Neural progenitor cell (in vitro differentiated cells): ENCODE data around the gene THRB. TPM values are rescaled to one million over a fixed set of nuclear protein-coding genes. Genes with fewer than 3 reads are reported as not detected.
"Not testable (repeated sequence)": the region's sequence is repeated elsewhere in the genome, so short reads cannot be mapped to it uniquely, and the experiment has no call there.

Experiments
- DNase-seq: peaks from one replicate; pipeline ENCODE4 v3.0.0-alpha.2; 2016; ENCODE audit warnings: low spot score
- H2AFZ ChIP-seq: fragments of 200-600 bp; sonication (generic); replicated peaks from 2 replicates; pipeline ENCODE4 v1.6.1; 2016; ENCODE audit warnings: antibody characterized with exemption
- H3F3A ChIP-seq: fragments of 200-600 bp; sonication (generic); 2 replicates; pipeline ENCODE4 v1.6.1; 2016; ENCODE audit warnings: antibody characterized with exemption, low read depth
- H3K27ac ChIP-seq: fragments of 200-600 bp; sonication (generic); 2 replicates; pipeline ENCODE4 v1.5.1; 2016; ENCODE audit warnings: mild to moderate bottlenecking
- H3K27me3 ChIP-seq: fragments of 200-600 bp; sonication (generic); 2 replicates; pipeline ENCODE4 v1.6.1; 2016; ENCODE audit warnings: mild to moderate bottlenecking, moderate library complexity
- H3K36me3 ChIP-seq: fragments of 200-600 bp; sonication (generic); 2 replicates; pipeline ENCODE4 v1.5.1; 2016
- H3K4me1 ChIP-seq: fragments of 200-600 bp; sonication (generic); 2 replicates; pipeline ENCODE4 v1.6.1; 2016; ENCODE audit warnings: mixed run types
- H3K4me2 ChIP-seq: fragments of 200-600 bp; sonication (generic); 2 replicates; pipeline ENCODE4 v1.6.1; 2016
- H3K4me3 ChIP-seq: fragments of 200-600 bp; sonication (generic); 2 replicates; pipeline ENCODE4 v1.5.1; 2016
- H3K79me2 ChIP-seq: fragments of 200-600 bp; sonication (generic); 2 replicates; pipeline ENCODE4 v1.6.1; 2016; ENCODE audit warnings: low read depth
- H3K9ac ChIP-seq: fragments of 200-600 bp; sonication (generic); 2 replicates; pipeline ENCODE4 v1.6.1; 2016
- H3K9me3 ChIP-seq: fragments of 200-600 bp; sonication (generic); 2 replicates; pipeline ENCODE4 v1.5.1; 2016; ENCODE audit warnings: low read depth
- H4K20me1 ChIP-seq: fragments of 200-600 bp; sonication (generic); 2 replicates; pipeline ENCODE4 v1.6.1; 2016; ENCODE audit warnings: low read depth
- H3K27ac Mint-ChIP-seq: 3 replicates; pipeline ENCODE4 v1.8.0; 2021; ENCODE audit warnings: mixed read lengths
- H3K27me3 Mint-ChIP-seq: 2 replicates; pipeline ENCODE4 v1.8.0; 2022; ENCODE audit warnings: low read depth, mild to moderate bottlenecking, inconsistent platforms, moderate library complexity, mixed read lengths; ENCODE audit not compliant: insufficient read depth
- H3K36me3 Mint-ChIP-seq: 3 replicates; pipeline ENCODE4 v1.8.0; 2021; ENCODE audit warnings: mixed read lengths
- H3K4me1 Mint-ChIP-seq: 3 replicates; pipeline ENCODE4 v1.8.0; 2021; ENCODE audit warnings: mixed read lengths
- H3K4me3 Mint-ChIP-seq: 3 replicates; pipeline ENCODE4 v1.8.0; 2021; ENCODE audit warnings: mild to moderate bottlenecking, moderate library complexity, mixed read lengths
- H3K9me3 Mint-ChIP-seq: 3 replicates; pipeline ENCODE4 v1.8.0; 2020; ENCODE audit warnings: mixed read lengths
- EZH2 ChIP-seq: fragments of 200-600 bp; sonication (generic); IDR thresholded peaks from 2 replicates; pipeline ENCODE4 v1.6.1; 2017; ENCODE audit warnings: antibody characterized with exemption, mild to moderate bottlenecking, moderate library complexity
- EZH2phosphoT487 ChIP-seq: fragments of 200-600 bp; sonication (generic); IDR thresholded peaks from 2 replicates; pipeline ENCODE4 v1.6.1; 2017; ENCODE audit warnings: antibody characterized with exemption
- total RNA-seq: library from RNA; depleted of rRNA; stranded (reverse); fragments of >200 nt; gene quantifications from 2 replicates; pipeline ENCODE4 v1.2.3, GENCODE V29; 2015; ENCODE audit warnings: low replicate concordance
- TF ChIP-seq, protein P1 (sequence below): fragments of 200-600 bp; sonication (generic); IDR thresholded peaks from 2 replicates; pipeline ENCODE4 v1.5.1; 2017; ENCODE audit warnings: antibody characterized with exemption, mild to moderate bottlenecking

Gene THRB
- total RNA-seq, 1 donor from 2014 or later = 1.2 TPM

DNA sequence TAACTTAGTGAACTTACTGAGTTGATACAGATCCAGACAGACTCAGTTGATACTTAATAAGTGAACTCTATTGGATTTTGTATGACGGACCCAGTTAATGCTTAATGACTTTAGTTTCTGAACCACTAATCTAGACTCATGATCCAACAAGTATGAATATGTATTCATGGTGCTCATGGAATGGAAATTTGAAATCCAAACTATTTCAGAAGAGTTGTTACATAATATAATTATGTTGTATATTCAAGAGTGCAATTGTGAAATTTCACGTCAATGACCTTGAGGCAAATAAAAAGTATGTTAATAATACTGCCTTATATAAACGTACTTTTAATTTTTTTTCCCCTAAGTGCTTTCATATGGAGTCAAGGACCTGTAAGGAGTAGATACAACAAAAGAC is 78.8 kb downstream of the THRB start:
- Histone ChIP-seq H3K27me3 (no peaks in the 10 kb centered on the region), H3K9ac (no peak overlapping the region), H2AFZ (no peak overlapping the region), H3K4me1 (peaks cover 4% of the 10 kb centered on the region), H3K4me3 (no peak overlapping the region), H3K79me2 (no peaks in the 10 kb centered on the region), H3K9me3 (no peaks in the 10 kb centered on the region), H3F3A (no peaks in the 10 kb centered on the region), H4K20me1 (no peaks in the 10 kb centered on the region), H3K36me3 (no peaks in the 10 kb centered on the region), H3K27ac (no peak overlapping the region), H3K4me2 (no peak overlapping the region)
- no peak for DNase-seq
- Mint-ChIP-seq H3K9me3 (no peaks in the 10 kb centered on the region), H3K4me1 (peaks cover 10% of the 10 kb centered on the region), H3K27me3 (peaks cover 2% of the 10 kb centered on the region), H3K36me3 (no peaks in the 10 kb centered on the region), H3K27ac (no peak overlapping the region), H3K4me3 (no peak overlapping the region)
- TF ChIP-seq EZH2 (no peak), EZH2phosphoT487 (no peak)
- TF ChIP-seq, protein P1, sequence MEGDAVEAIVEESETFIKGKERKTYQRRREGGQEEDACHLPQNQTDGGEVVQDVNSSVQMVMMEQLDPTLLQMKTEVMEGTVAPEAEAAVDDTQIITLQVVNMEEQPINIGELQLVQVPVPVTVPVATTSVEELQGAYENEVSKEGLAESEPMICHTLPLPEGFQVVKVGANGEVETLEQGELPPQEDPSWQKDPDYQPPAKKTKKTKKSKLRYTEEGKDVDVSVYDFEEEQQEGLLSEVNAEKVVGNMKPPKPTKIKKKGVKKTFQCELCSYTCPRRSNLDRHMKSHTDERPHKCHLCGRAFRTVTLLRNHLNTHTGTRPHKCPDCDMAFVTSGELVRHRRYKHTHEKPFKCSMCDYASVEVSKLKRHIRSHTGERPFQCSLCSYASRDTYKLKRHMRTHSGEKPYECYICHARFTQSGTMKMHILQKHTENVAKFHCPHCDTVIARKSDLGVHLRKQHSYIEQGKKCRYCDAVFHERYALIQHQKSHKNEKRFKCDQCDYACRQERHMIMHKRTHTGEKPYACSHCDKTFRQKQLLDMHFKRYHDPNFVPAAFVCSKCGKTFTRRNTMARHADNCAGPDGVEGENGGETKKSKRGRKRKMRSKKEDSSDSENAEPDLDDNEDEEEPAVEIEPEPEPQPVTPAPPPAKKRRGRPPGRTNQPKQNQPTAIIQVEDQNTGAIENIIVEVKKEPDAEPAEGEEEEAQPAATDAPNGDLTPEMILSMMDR = no peak

DNA sequence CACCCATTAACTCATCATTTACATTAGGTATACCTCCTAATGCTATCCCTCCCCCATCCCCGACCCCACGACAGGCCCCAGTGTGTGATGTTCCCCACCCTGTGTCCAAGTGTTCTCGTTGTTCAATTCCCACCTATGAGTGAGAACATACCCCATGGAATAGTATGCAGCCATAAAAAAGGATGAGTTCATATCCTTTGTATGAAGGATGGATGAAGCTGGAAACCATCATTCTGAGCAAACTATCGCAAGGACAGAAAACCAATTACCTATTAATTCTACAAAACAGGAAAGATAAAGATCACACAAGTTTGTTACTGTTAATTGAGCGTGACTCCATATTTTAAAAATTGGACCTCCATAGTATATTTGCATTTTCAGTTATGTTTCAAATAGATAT is 81.0 kb downstream of the THRB start:
- H3K9ac ChIP-seq, H3K9me3 ChIP-seq, H3K27me3 ChIP-seq, H3K36me3 Mint-ChIP-seq, H3K4me3 Mint-ChIP-seq, H2AFZ ChIP-seq, H3K4me1 ChIP-seq, DNase-seq, H3K9me3 Mint-ChIP-seq, H3K4me3 ChIP-seq, H3K4me2 ChIP-seq, H3K79me2 ChIP-seq, H3F3A ChIP-seq, H3K27ac Mint-ChIP-seq, H3K27me3 Mint-ChIP-seq, H3K36me3 ChIP-seq, H3K27ac ChIP-seq, H4K20me1 ChIP-seq: not testable (repeated sequence)
- H3K4me1 Mint-ChIP-seq = peaks cover 13% of the 10 kb centered on the region

DNA sequence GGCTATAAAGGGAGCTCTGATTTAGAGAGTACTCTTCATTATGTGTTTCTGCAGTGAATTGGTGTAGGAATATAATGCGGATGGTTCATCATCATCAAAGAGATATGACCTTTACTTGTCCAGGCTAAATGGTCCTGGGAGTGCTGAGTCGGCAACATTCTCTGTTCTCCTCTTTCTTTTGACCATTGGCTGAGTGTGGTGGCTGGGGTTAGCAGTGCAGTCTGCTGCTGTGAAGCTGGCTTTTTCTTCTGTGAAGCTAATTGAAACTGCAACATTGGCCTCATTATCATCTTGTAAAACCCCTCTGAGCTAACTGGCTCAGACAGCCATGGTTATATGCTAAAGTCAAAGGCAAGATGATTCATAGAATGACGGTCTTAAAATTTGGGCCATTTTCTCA is 83.8 kb downstream of the THRB start:
- no peak overlapping the region for H3K4me2 ChIP-seq
- no peaks in the 10 kb centered on the region for H3K27me3 ChIP-seq
- no peak overlapping the region for H3K9ac ChIP-seq
- no peaks in the 10 kb centered on the region for H4K20me1 ChIP-seq
- no peaks in the 10 kb centered on the region for H3K36me3 ChIP-seq
- Mint-ChIP-seq H3K4me1 (peaks cover 13% of the 10 kb centered on the region), H3K36me3 (no peaks in the 10 kb centered on the region), H3K9me3 (no peaks in the 10 kb centered on the region), H3K4me3 (no peak overlapping the region), H3K27me3 (no peaks in the 10 kb centered on the region), H3K27ac (no peak overlapping the region)
- no peak for TF ChIP-seq EZH2
- TF ChIP-seq, protein P1 = no peak
- TF ChIP-seq EZH2phosphoT487 = no peak
- no peak overlapping the region for H2AFZ ChIP-seq
- no peaks in the 10 kb centered on the region for H3F3A ChIP-seq
- H3K9me3 ChIP-seq = no peaks in the 10 kb centered on the region
- H3K4me3 ChIP-seq = no peak overlapping the region
- peaks cover 5% of the 10 kb centered on the region for H3K4me1 ChIP-seq
- no peaks in the 10 kb centered on the region for H3K79me2 ChIP-seq
- peak; percentile 33 for DNase-seq
- no peak overlapping the region for H3K27ac ChIP-seq

GRCh38 chr3:24407980-24408680 is 86.5 kb downstream of the THRB start:
- Histone ChIP-seq H3K27ac (no peak overlapping the region), H3K27me3 (no peaks in the 10 kb centered on the region), H2AFZ (no peak overlapping the region), H4K20me1 (no peaks in the 10 kb centered on the region), H3F3A (no peaks in the 10 kb centered on the region), H3K4me3 (no peak overlapping the region), H3K9me3 (no peaks in the 10 kb centered on the region), H3K4me1 (peaks cover 5% of the 10 kb centered on the region), H3K4me2 (no peak overlapping the region), H3K36me3 (no peaks in the 10 kb centered on the region), H3K9ac (no peak overlapping the region), H3K79me2 (no peaks in the 10 kb centered on the region)
- no peaks in the 10 kb centered on the region for H3K9me3 Mint-ChIP-seq
- no peaks in the 10 kb centered on the region for H3K36me3 Mint-ChIP-seq
- no peak for DNase-seq
- H3K27me3 Mint-ChIP-seq = no peaks in the 10 kb centered on the region
- H3K4me1 Mint-ChIP-seq = peaks cover 13% of the 10 kb centered on the region
- no peak overlapping the region for H3K27ac Mint-ChIP-seq
- no peak overlapping the region for H3K4me3 Mint-ChIP-seq
- TF ChIP-seq EZH2phosphoT487 = no peak
- TF ChIP-seq EZH2 = no peak
- TF ChIP-seq, protein P1 = no peak
